ENCODE measurements around the gene DVL1.

DVL1 gene

DNA sequence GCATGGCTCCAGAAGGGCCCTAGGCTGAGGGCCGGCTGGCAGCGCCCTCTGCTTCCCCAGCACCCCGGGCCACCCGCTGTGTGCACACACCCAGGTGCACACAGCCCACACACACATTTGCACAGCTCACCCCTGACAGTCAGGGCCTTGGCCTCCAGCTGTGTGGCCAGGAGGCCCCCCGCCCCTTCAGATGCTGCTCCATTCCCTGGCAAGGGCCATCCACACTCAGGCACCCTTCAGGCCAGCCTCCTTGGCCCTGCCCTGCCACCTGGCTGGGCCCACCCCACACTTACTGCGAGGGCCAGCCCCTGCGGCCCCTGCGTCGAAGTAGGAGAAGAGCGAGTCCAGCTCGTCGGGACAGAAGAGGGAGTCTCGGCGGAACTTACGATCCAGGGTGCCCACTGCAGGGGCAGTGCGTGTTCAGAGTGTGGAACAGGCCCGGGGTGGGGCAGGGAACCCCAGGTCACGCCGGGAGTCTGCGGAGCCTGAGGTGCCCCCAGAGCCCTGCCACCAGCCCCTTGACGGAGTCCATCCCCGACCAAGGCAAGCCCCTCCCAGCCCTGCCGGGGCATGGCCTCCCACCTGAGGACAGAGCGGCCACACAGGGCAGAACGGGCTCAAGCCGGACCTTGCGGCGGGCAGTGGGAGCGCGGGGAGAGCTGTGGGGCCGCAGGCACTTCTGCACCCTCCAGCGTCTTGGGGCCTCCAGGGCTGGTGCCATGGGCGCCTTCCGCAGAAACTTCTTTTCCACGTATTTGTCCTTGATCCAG is 53.9 kb downstream of the DVL1 start:
- no peak for DNase-seq

DNA sequence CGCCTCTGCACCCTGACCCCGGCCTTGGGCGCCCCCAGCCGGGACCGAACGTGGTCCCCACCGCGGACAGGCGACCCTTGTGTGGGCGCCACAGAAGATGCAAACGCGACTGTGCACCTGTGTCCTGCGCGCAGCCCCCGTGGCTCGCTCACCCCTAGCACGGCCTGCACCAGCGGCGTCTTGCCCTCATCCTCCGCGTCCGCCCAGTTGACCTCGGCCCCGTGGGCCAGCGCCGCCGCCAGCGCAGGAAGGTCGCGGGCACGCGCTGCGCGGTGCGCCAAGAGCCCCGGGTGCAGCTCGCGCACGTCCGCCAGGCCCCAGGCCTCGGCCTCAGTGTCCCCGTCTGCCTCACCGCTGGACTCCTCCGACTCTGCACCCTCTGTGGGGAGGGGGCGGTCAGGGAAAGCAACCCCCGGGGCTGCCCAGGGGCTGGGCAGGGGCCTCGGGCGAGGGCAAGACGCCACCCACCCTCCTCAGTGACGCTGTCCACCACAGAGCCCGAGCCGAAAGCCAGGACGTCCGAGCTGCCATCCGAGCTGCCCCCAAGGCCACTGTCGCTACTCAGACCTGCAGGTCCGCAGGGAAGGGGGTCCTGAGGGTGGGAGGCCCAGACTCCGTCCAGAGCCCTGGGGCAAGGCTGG is 54.8 kb downstream of the DVL1 start:
- no peak for DNase-seq

DNA sequence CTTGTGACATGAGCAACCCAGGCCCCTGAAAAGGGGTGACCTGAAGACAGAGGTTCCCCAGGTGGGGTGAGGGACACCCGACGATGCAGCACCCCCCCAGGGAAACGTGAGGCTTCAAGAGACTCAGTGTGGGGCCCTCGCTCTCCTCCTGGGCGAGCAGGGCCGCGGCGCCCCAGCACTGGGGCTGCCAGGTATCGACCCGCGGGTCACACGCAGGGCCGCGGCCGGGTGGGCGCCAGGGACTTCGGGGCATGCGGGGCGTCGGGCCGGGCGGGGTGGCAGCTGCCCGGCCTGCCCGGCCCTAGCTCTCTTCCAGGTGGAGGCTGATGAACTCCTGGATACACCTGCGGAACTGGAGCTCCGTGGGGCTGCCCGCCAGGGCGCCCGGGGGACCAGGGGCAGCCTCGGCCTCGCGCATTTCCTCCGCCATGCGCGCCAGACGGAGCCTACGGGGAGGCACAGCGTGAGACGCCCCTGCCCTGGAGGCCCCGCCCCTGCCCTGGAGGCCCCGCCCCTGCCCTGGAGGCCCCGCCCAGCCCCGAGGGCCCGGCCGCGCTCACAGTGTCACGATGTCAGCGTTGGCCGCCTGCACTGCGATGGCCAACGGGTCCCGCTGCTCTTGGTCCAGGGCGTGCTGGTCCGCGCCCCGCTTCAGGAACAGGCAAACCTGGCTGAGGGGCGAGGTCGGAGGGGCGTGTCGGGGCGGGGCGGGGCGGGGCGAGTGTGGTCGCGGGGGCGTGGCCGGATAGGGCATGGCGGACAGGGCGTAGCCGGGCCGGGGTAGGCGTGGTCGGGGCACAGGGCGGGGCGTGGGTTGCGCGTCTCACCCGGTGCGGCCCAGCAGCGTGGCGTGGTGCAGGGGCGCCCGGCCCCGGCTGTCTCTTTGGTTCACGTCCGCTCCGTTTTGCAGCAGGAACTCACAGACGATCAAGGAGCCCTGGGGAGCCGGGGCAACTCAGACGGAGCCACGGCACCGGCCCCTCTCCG is 55.7 kb downstream of the DVL1 start:
- peak; percentile 24 for DNase-seq

- DNase-seq = no peak
Measured at GRCh38 chr1:1292851-1293250, 56.4 kb downstream of the DVL1 start.

DNA sequence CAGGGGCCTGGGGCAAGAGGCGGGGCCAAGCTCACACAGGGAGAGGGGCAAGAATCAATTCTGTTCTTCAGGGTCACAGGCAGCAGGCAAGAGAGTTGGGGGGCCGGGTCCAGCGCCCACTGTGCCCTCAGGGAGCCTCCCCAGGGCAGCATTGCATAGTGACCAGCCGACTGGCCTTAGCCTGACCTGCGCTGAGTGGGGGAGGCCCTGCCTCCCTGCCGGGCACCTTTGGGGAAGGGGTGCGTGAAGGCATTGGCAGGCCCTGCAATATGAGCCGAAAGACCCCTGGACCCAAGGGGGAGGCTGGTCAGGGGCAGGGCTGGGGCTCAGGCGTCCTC is 56.8 kb downstream of the DVL1 start:
- DNase-seq = no peak

DNA sequence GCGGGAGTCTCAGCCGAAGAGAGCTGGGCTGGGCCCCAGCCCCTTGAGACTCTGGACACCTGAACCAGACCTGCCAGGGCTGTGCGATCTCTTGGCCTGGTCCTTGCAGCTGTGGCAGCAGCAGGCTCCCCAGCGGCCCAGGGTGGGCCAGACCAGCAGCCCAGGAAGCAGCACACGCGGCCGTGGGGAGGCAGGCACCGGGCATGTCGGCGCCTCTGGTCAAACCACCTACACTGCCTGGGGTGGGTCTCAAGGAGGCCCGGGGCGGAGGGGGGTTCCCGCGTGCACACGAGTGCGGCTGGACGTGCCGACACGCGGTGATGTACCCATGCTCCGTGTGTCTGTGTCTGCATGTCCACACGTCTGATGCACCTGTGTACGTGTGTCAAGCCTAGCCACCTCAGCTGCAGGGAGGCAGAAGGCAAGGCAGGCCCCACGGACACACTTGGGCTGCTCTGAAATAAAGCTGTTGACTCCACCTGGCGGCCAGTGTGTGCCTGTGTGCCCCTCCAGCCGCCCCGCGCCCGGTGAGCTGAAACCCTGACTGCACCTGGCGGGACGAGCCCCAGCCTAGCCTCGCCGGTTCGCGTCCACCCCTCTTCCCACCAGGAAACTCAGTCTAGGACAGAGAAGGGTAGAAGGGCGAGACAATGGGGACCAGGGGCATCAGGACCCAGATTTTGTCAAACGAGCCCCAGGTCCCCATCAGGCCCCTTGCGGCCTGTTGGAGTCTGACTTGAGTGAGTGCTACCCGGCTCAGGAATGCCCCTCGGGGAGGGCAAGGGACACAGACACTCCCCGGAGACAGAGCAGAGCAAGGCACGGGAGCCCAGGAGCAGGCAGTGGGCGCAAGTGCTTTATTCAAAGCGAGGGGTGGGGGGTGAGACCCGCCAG is 57.4 kb downstream of the DVL1 start:
- DNase-seq = peak; percentile 80

DNA sequence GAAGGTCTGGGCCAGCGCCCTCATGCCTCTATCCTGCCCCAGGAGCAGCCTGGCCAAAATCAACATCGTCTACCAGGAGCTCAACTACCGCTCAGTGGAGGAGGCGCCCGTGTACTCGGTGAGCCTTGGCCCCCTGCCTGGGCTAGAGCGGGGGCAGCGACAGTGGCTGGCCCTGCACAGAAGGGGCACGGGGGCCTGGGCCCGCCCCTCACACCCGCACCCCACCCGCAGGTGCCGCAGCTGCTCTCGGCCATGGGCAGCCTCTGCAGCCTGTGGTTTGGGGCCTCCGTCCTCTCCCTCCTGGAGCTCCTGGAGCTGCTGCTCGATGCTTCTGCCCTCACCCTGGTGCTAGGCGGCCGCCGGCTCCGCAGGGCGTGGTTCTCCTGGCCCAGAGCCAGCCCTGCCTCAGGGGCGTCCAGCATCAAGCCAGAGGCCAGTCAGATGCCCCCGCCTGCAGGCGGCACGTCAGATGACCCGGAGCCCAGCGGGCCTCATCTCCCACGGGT is 58.1 kb downstream of the DVL1 start:
- DNase-seq = no peak

- DNase-seq = peak; percentile 72
Measured at GRCh38 chr1:1290238-1290731, 58.9 kb downstream of the DVL1 start.

DNA sequence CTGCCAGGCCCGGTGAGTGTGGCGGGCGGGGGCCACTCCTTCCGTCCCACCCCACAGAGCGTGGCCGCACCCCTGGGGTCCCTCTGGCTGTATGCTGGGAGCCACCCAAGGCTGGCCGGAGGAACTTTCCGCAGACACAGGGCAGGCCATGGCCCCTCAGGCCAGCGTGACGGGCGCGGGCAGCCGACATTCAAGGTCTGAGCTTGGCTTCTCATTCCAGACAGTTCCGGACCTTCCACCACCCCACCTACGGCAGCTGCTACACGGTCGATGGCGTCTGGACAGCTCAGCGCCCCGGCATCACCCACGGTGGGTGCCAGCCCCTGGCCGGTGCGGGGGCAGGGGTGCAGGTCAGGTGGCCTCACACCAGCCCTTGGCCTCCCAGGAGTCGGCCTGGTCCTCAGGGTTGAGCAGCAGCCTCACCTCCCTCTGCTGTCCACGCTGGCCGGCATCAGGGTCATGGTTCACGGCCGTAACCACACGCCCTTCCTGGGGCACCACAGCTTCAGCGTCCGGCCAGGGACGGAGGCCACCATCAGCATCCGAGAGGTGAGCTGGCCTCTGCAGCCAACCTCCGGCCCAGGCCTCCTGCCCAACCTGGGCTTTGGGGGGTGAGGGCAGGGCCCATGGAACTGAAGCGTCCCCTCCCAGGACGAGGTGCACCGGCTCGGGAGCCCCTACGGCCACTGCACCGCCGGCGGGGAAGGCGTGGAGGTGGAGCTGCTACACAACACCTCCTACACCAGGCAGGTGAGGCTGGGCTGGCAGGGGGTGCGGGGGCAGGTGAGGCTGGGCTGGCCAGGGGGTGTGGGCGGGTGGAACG is 61.7 kb downstream of the DVL1 start:
- no peak for DNase-seq

DNA sequence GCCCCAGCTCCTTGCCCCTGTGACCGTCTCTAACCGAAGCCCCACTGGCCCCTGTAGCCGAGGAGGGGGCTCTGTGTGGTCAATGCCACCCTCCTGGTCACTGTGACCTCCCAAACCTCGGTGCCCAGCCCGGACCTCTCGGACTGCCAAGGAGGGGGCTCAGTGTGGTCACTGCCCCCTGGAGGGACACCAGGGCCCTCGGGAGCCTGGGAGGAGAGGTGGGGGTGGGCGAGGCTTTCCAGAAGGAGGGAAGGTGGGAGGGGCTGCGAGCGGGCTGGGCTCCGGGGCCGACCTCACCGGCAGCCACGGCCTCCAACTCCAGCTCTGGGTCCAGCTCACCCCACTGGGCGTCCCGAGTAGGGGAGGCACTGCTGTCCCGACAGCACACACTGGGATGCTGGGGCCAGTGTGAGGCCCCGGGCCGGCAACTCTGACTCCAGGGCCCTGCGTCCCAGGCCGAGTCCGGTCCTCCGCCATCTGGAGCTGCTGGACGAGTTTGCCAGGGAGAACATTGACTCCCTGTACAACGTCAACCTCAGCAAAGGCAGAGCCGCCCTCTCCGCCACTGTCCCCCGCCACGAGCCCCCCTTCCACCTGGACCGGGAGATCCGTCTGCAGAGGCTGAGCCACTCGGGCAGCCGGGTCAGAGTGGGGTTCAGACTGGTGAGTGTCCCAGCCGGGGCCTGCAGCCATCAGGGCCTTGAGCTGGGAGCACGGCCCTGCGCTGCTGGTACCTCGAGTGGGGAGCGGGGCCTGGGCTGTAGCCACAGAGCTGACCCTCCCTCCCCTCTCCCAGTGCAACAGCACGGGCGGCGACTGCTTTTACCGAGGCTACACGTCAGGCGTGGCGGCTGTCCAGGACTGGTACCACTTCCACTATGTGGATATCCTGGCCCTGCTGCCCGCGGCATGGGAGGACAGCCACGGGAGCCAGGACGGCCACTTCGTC is 62.6 kb downstream of the DVL1 start:
- DNase-seq = no peak

DNA sequence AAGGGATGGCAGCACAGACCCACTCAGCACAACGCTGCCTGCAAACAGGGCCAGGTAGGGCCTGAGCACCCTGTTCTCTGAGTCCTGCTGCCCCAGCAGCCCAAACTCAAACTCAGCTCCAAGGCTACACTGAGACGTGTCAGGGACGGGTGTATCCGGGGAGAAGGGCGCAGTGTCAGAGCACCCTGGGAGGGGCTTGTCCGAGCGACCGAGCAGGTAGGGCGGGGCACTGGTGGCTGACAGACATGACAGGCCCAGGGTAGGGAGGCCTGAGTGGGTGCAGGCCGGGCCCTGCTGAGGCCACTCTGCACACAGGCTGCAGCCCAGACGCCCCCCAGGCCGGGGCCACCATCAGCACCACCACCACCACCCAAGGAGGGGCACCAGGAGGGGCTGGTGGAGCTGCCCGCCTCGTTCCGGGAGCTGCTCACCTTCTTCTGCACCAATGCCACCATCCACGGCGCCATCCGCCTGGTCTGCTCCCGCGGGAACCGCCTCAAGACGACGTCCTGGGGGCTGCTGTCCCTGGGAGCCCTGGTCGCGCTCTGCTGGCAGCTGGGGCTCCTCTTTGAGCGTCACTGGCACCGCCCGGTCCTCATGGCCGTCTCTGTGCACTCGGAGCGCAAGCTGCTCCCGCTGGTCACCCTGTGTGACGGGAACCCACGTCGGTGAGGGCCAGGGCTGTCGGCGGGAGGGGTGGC is 63.5 kb downstream of the DVL1 start:
- no peak for DNase-seq
